NCI-H1105 (cell line): Measurements from ENCODE around the gene CENPP.
"Not testable (repeated sequence)": the region's sequence is repeated elsewhere in the genome, so short reads cannot be mapped to it uniquely, and the experiment has no call there.

Experiments used
- DNase-seq: peaks from one replicate; lab custom pipeline; 2025; lab: John Stamatoyannopoulos, UW

The CENPP gene

DNA sequence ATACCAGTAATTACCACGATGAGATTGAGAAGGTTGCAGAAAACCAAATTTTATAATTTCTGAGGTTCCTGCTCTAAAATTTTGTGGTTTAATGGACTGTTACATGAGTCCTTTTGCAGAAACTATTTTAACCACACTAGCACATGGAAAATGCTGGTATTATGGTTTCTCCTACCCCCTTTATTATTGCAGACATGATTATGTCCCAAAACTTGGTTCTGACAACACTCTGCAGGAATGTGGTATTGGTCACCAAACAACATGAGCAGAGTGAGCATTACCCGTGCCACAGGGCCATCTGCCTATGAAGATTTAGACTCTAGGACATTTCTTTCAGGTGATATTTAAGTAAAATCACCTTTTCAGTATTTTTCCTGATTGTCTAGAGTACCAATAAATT lies 212.8 kb downstream of the CENPP start:
- no peak for DNase-seq

DNA sequence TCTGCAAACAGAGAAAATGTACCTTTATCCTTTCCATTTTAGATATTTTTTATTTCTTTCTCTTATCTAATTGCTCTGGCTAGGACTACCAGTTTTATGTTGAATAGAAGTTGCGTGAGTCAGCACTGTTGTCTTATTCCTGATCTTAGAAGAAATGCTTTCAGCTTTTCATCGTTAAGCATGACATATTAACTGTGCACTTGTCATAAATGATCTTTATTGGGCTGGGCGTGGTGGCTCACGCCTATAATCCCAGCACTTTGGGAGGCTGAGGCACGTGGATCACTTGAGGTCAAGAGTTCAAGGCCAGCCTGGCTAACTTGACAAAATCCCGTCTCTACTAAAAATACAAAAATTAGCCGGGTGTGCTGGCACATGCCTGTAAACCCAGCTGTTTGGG lies 218.2 kb downstream of the CENPP start:
- no peak for DNase-seq

DNA sequence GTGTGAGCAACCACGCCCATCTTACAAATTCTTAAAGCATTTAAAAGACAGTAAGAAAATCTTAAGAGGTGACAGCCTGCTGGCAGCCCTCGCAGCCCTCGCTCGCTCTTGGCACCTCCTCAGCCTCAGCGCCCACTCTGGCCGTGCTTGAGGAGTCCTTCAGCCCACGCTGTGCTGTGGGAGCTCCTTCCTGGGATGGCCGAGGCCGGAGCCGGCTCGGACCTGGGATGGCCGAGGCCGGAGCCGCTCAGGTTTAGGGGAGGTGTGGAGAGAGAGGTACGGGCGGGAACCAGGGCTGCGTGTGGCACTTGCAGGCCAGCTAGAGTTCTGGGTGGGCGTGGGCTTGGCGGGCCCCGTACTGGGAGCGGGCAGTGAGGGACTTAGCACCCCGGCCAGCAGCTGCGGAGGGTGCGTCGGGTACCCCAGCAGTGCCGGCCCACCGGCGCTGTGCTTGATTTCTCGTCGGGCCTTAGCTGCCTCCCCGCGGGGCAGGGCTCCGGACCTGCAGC lies 219.3 kb downstream of the CENPP start:
- DNase-seq: no peak

DNA sequence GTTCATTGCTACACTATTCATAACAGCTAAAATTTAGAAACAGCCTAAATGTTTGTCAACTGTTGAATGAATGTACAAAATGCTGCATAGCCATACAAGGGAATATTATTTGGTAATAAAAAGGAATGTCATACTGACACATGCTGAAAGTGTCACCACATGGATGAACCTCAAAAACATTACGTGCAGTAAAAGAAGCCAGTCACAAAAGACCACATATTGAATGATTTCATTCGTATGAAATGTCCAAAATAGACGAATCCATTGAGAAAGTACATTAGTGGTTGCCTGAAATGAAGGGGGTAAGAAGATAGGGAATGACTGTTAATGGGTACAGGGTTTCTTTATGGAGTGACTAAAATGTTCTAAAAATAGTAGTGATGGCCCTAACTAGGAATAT lies 221.6 kb downstream of the CENPP start:
- DNase-seq: no peak

DNA sequence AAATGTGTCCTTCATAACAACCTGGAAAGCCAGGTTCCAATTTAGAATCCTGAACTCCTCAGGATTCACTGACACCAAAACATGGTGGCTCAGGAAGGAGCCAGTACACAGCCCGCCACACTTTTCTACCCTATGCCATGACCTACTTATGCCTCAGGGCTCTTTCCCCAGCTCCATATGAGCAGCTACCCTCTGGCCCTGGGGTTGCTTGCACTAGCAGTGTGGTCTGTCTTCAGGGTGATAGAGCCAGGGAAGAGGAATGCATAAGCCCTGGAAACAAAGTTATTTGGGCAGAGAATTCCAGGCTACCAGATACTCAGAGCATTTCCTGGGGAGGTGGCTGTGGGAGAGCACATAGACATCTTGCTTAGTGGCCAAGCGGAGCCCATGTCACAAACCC lies 225.0 kb downstream of the CENPP start:
- no peak for DNase-seq

DNA sequence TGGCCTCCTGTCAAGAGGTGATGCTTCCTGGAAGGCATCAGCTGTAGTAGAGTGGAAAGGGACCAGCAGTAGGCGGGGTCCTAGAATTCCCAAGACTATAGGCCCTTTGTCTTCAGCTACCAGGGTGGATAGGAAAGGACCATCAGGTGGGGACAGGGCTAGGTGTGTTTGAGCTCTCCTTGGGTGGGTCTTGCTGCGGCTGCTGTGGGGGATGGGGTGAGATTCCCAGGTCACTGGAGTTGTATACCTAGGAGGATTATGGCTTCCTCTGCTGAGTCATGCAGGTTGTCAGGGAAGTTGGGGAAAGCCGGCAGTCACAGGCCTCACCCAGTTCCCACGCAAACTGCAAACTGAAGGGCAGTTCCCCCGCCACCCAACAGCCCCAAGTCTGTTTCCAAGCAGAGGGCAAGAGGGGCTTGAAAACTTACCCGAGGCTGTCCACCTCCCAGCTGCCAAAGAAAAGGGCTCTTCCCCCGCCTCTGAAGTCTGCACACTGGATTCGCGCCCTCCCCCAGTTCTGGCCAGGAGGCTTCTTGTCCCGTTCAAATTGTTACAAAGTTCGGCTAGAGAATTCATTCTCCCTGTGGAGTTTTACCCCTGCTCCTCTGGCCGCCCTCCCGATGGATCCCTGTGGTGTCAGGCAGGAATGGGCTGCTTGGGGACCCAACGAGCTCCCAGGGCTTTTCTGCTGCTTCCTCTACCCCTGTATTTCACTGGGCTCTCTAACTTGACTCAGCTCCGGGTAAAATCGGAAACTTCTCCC lies 233.0 kb downstream of the CENPP start:
- no peak for DNase-seq

DNA sequence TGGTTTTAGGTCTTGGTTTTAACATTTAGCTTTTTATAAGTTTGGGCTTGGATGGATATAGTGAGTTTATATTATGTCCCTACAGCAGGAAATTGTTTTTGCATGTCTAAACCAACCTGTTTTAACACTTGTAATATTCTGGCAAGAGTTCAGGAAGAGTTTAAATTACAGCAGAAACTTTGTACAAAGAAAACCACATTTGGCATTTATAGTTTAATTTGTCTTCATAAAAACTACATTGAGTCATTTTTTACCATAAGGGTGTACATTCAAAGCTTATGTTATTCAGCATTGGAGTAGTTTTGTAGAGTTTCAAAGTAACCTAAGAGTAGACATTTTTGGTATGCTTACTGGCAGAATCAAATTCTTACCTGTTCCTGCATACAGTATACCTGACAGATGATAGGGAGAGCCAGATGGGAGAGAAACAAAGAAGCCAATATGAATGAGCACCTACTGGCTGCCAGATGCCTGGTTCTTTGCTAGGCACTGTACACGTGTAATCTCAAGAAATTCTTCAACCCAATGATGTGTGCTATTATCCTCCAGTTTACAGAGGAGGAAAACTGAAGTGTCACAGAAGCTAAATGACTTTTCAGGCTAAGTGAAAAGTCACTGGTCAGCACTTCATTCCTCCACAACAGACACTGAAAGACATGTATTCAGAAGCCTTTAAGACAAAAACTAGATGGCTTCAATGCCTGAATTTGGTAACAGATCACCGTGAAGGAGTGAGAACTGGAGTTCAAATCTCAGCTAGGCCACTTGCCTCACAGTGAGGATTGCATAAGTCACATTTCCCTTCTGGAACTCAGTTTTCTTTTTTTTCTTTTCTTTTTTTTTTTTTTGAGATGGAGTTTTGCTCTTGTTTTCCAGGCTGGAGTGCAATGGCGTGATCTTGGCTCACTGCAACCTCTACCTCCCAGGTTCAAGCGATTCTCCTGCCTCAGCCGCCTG lies 235.9 kb downstream of the CENPP start:
- DNase-seq: no peak

DNA sequence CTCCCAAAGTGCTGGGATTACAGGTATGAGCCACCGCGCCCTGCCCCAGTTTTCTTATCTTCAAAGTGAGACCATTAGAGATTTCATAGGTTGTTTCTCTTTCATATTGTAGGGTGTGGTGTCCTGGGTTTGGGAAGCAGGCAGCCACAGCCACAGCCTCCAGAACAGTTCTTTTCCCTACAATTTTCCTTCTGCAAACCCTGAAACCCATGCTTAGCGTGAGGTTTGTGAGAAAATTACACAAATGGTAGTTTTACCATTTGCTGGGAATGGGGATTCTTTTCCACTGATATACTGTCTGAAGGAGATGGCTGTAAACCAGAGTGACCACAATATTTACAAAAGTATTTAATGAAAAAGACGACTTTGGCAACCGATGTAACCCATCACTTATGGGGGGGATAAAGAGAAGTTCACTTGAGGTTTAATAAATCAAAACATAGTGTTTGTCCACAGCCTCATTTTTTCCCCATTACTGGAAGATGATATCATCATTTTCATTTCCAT lies 236.8 kb downstream of the CENPP start:
- DNase-seq: no peak

DNA sequence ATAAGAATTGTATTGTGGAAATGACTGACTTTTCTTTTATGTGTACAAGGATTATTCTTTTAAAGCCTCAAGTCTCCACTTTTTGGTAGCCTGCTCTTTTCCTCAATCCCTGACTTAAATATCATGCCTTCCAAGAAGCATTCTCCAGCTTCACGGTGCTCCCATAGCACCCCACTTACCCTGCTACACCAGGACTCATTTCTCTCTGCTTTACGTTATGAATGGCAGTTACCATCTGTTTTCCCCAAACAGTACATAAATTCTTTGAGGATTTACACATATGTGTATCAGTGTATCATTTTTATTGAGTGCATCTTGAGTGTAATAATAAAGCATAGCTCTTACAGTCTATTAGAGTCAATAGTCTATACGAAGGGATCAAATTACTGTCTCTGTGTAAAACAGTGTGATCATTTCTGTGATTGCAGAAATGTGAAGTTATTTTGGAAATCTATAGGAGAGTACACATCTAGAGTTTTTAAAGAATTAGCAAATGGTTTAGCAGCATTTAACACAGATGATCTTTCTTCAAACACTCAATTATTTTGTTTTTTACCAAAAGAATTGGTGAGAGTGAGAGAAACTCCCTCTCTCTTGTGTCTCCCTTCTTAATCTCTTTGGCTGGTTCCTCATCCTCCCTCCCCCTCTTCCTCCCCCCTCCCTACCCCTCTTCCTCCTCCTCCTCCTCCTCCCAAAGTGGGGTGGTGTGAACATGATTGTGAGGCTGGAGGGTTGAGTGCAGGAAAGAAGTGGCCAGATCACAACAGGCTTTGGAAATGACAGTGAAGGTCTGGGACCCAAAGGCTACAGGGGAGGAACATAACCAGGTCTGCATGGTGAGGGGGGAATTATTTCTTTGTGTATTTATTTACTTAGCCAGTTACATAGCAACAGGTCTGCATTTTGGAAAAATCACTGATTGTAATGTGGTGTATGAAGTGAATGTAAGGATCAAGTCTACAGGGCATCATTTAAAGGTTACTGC lies 237.7 kb downstream of the CENPP start:
- no peak for DNase-seq

DNA sequence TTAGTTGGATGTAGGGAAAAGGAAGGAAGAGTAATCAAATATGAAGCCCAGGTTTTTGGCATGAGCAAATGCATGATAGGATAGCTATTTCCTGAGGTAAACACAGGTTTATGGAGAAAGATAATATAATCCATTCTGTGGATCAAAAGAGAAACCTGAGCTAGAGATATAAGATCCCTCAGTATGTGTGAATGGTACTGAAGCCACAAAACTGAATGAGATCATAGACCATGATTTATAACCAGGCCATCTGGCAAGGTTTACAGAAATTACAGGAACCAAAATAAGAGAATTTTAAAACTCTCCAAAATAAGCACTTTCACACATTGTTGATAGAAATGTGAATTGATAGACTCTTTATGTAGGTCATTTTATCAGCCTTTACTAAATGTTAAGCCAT lies 238.8 kb downstream of the CENPP start:
- DNase-seq: no peak

DNA sequence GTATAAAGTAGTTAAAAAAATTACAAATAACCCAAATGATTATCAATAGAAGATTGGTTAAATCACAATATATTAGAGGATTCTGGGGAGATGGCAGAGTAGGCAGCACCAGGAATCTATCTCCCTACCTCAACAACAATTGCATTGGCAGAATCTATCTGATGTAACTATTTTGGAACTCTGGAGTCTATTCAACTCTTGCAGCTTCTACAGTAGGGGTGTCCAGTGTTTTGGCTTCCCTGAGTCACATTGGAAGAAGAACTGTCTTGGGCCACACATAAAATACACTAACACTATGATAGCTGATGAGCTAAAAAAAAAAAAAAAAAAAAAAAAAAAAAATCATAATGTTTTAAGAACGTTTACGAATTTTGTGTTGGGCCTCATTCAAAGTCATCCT lies 239.2 kb downstream of the CENPP start:
- DNase-seq: no peak

DNA sequence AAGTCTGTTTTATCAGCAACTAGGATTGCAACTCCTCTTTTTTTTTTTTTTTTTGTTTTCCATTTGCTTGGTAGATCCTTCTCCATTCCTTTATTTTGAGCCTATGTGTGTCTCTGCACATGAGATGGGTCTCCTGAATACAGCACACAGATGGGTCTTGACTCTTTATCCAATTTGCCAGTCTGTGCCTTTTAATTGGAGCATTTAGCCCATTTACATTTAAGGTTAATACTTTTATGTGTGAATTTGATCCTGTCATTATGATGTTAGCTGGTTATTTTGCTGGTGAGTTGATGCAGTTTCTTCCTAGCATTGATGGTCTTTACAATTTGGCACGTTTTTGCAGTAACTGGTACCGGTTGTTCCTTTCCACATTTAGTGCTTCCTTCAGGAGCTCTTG lies 246.1 kb downstream of the CENPP start:
- not testable (repeated sequence) for DNase-seq

DNA sequence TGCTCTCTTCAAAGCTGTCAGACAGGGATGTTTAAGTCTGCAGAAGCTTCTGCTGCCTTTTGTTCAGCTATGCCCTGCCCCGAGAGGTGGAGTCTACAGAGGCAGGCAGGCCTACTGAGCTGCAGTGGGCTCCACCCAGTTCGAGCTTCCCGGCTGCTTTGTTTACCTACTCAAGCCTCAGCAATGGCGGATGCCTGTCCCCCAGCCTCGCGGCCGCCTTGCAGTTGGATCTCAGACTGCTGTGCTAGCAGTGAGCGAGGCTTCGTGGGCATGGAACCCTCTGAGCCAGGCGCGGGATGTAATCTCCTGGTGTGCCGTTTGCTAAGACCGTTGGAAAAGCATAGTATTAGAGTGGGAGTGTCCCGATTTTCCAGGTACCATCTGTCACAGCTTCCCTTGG lies 247.9 kb downstream of the CENPP start:
- not testable (repeated sequence) for DNase-seq

DNA sequence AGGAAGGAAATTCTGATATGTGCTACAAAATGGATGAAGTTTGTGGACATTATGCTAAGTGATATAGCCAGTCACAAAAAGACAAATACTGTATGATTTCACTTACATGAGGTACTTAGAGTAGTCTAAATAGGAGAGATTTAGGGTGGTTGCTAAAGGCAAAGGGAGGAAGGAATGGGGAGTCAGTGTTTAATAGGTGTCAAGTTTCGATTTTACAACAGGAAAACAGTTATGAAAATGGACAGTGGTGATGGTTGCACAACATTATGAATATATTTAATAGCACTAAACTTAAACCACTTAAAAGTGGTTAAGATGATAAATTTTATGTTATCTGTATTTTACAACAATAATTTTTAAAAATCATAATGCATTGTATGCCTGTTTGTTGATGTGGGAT lies 250.4 kb downstream of the CENPP start:
- no peak for DNase-seq

DNA sequence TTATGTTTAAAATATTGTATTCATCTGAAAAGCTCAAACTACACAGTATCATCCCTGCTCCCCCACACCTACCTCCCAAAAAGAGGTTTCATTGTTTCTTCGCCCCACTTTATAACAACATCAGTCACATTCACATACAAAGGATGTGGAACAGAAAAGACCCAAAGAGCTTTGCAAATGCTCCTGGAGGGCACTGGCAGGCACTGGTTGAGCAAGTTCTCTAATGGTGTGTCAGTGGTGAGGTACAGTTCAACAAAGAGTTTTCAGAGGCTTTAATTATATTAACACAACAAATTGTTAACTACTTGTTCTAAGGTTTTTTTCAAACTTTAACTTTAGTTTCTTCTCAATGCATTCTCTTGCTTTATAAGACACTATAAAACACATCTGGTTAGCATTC lies 264.2 kb downstream of the CENPP start:
- DNase-seq: no peak

DNA sequence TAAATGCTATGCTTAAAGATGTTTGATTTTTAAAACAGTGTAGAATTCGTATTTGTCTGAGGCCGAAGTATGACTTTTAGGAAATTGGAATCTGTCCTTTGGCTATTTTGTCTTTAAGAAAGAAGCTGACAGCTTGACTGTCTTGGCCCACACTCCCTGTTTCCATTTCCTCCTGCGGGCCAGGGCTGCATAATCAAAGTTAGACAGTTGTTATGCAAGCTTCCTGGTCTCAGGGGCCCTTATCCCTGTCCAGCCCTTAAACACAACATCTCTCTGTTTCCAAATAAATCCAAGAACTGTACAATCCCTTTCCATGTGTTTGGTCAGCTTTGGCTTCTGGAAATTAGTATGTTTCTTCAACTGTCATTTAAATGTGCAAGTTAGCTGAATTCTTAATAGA lies 264.6 kb downstream of the CENPP start:
- no peak for DNase-seq

DNA sequence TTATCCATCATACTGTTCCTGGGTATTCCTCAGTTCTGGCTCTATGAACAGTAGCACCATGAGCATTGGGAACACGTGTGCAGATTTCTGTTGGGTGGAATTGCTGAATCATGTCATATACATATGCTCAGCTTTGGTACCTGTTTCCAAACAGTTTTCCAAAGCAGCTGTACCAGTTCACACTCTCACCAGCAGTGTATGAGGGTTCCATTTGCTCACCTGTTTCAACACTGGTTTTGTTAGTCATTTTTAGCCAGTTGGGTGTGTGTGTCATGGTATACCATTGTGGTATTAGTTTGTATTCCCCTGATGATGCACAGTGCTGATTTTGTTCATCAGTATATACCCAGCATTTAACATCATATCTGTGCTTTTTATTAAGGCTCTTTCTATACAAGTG lies 266.8 kb downstream of the CENPP start:
- DNase-seq: no peak

DNA sequence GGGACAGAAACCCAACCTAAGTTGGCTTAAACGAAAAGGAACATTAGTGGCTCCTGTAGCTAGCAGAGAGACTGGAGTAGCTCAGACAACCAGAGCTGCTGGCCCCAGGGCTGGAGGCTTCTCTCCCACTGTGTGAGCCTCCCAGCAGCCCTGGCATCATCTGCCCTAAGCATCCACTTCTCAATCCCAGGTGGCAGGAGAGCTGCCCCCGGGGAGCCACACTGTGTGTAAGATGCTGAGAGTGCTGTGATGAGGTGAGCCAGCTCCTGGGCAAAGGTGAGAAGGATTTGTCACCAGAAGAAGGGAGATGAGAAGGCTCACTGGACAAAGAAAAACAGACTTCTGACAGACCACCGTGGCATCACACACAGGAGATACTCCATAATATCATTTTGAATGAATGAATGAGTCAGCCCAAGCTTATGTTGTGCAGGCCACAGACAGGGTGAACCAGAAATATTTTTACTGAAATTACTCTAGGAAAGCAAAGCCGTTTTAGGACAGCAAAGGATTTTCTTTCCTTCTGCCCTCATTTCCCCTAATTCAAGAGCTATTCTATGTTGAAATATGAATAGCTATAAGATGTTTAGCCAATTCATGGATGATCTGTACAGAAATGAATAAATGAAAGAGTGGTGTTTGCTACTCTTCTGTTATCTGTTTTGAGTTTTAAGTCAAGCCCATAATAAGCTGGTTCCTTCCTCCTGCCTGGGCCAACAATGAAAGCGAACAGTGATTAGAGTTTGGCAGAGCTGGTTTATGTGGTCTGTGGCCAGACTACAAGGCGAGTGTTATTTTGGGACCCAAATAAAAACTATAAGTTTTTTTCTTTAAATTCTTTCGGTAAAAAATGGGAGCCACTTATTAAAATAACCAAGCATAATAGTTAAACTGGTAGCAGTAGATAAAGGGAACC lies 267.5 kb downstream of the CENPP start:
- no peak for DNase-seq

DNA sequence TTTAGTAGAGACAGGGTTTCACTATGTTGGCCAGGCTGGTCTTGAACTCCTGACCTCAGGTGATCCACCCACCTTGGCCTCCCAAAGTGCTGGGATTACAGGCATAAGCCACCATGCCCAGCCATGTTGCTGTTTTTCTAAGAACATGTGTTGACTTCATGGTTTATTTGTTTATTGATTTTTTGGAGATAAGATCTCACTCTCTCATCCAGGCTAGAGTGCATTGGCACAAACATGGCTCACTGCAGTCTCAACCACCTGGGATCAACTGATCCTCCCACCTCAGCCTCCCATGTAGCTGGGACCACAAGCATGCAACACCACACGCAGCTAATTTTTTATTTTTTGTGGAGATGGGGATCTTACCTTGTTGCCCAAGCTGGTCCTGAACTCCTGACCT lies 269.3 kb downstream of the CENPP start:
- DNase-seq: not testable (repeated sequence)

DNA sequence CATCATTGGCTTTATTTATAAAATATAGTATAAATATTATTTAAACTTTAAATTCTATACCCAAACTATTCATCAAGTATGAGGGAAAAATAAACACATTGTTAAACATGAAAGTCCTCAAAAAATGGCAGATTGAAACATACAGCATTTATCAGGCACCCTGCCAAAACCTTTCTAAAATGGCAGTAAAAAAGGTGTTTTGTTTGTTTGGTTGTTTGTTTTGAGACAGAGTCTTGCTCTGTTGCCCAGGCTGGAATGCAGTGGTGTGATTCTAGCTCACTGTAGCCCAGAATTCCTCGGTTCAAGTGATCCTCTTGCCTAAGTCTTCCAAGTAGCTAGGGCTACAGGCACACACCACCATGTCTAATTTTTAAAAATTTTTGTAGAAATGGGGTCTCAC lies 270.2 kb downstream of the CENPP start:
- no peak for DNase-seq

DNA sequence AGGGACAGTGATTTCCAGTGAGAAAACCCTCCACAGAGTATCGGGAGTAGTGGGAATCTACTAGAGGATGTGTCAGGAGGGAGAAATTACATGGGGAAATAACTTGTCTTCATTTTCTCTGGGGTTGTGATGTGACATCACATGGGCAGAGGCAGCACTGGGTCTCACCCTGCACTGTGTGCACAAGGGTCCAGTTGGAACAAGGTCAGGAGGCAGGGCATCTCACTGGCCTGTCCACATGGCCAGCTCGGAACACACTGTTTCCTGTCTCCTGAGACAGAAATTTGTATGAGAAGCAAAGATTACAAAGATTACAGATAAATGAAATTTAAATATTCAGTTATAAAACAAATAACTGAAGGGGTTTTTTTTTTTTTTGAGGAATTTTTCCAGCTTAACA lies 272.6 kb downstream of the CENPP start:
- DNase-seq: no peak
